ENCODE measurements around the gene DHRSX. TPM values are rescaled to one million over a fixed set of nuclear protein-coding genes. Genes with fewer than 3 reads are reported as not detected.
"Not testable (repeated sequence)": the region's sequence is repeated elsewhere in the genome, so short reads cannot be mapped to it uniquely, and the experiment has no call there.

The DHRSX gene
- total RNA-seq, 6 donors from 2014 or later = 18.2 to 34.8 (median 21.2) TPM

- ATAC-seq (ENCODE audit: low FRiP score in 2 of 2) (no peak), DNase-seq (no peak)
- WGBS, 2 donors = 84 to 98% methylated on average over 8 of the region's 8 CpGs
- TF ChIP-seq POLR2AphosphoS5 (IDR thresholded peaks at IDR 0.05) (no peak), EP300 (IDR thresholded peaks at IDR 0.05) (no peak), CTCF (IDR thresholded peaks at IDR 0.05) (no peak), POLR2A (IDR thresholded peaks at IDR 0.05) (no peak)
- H3K27me3 ChIP-seq = no peaks in the 10 kb centered on the region
- H3K9me3 ChIP-seq = no peaks in the 10 kb centered on the region
- H3K36me3 ChIP-seq = no peaks in the 10 kb centered on the region
- H3K27ac ChIP-seq = no peak overlapping the region
- H3K4me1 ChIP-seq = no peaks in the 10 kb centered on the region
- no peak overlapping the region for H3K4me3 ChIP-seq
These were observed 39.1 kb downstream of the DHRSX start for GRCh38 chrX:2461711-2462016.

GRCh38 chrX:2460821-2461710, 39.7 kb downstream of the DHRSX start:
- not testable (repeated sequence) for H3K27me3 ChIP-seq; H3K9me3 ChIP-seq; H3K27ac ChIP-seq; H3K36me3 ChIP-seq; DNase-seq; H3K4me3 ChIP-seq; H3K4me1 ChIP-seq; ATAC-seq (ENCODE audit: low FRiP score in 2 of 2)
- 79 to 89% methylated on average over 16 to 17 of the region's 17 CpGs for WGBS, 2 donors

GRCh38 chrX:2460048-2460447, 40.7 kb downstream of the DHRSX start:
- not testable (repeated sequence) for ATAC-seq (ENCODE audit: low FRiP score in 2 of 2); H3K9me3 ChIP-seq; H3K4me1 ChIP-seq; H3K4me3 ChIP-seq; H3K27ac ChIP-seq; H3K36me3 ChIP-seq; DNase-seq; H3K27me3 ChIP-seq
- 91% methylated on average over 10 of the region's 10 CpGs for WGBS, 2 donors

GRCh38 chrX:2458309-2458708, 42.5 kb downstream of the DHRSX start:
- H3K27me3 ChIP-seq = no peaks in the 10 kb centered on the region
- no peak for TF ChIP-seq POLR2AphosphoS5 (IDR thresholded peaks at IDR 0.05)
- no peak for TF ChIP-seq EP300 (IDR thresholded peaks at IDR 0.05)
- no peak for TF ChIP-seq CTCF (IDR thresholded peaks at IDR 0.05)
- no peak for TF ChIP-seq POLR2A (IDR thresholded peaks at IDR 0.05)
- H3K9me3 ChIP-seq = no peaks in the 10 kb centered on the region
- WGBS, 2 donors = 92 to 98% methylated on average over 4 to 6 of the region's 6 CpGs
- H3K27ac ChIP-seq = no peak overlapping the region
- H3K36me3 ChIP-seq = no peaks in the 10 kb centered on the region
- H3K4me3 ChIP-seq = no peak overlapping the region
- no peak for ATAC-seq (ENCODE audit: low FRiP score in 2 of 2)
- DNase-seq = no peak
- no peaks in the 10 kb centered on the region for H3K4me1 ChIP-seq

GRCh38 chrX:2457289-2458133, 43.3 kb downstream of the DHRSX start:
- no peak for TF ChIP-seq EP300 (IDR thresholded peaks at IDR 0.05)
- no peak for TF ChIP-seq POLR2AphosphoS5 (IDR thresholded peaks at IDR 0.05)
- TF ChIP-seq CTCF (IDR thresholded peaks at IDR 0.05) = no peak
- TF ChIP-seq POLR2A (IDR thresholded peaks at IDR 0.05) = no peak
- WGBS, 2 donors = 87 to 90% methylated on average over 22 to 26 of the region's 26 CpGs
- no peaks in the 10 kb centered on the region for H3K4me1 ChIP-seq
- ATAC-seq (ENCODE audit: low FRiP score in 2 of 2) (no peak), DNase-seq (no peak)
- H3K9me3 ChIP-seq = no peaks in the 10 kb centered on the region
- no peak overlapping the region for H3K4me3 ChIP-seq
- H3K36me3 ChIP-seq = no peaks in the 10 kb centered on the region
- H3K27ac ChIP-seq = no peak overlapping the region
- H3K27me3 ChIP-seq = no peaks in the 10 kb centered on the region

- not testable (repeated sequence) for H3K27me3 ChIP-seq; H3K9me3 ChIP-seq; H3K27ac ChIP-seq; H3K4me1 ChIP-seq; H3K4me3 ChIP-seq; ATAC-seq (ENCODE audit: low FRiP score in 2 of 2); DNase-seq; H3K36me3 ChIP-seq
- WGBS, 2 donors = 93 to 98% methylated on average over 8 of the region's 8 CpGs
These were observed 44.7 kb downstream of the DHRSX start for GRCh38 chrX:2456091-2456490.

- H3K36me3 ChIP-seq; H3K9me3 ChIP-seq; H3K4me3 ChIP-seq; H3K27me3 ChIP-seq; H3K27ac ChIP-seq; ATAC-seq (ENCODE audit: low FRiP score in 2 of 2); H3K4me1 ChIP-seq; DNase-seq: not testable (repeated sequence)
- WGBS, 2 donors = 96 to 98% methylated on average over 9 of the region's 9 CpGs
These were observed 46.2 kb downstream of the DHRSX start for GRCh38 chrX:2454620-2455019.

Data from upper lobe of left lung (tissue), 6 donors.